ENCODE data around the gene BMPR1A. TPM values are rescaled to one million over a fixed set of nuclear protein-coding genes. Genes with fewer than 3 reads are reported as not detected.

The BMPR1A gene
- total RNA-seq, 1 donor: 71.7 TPM

DNA sequence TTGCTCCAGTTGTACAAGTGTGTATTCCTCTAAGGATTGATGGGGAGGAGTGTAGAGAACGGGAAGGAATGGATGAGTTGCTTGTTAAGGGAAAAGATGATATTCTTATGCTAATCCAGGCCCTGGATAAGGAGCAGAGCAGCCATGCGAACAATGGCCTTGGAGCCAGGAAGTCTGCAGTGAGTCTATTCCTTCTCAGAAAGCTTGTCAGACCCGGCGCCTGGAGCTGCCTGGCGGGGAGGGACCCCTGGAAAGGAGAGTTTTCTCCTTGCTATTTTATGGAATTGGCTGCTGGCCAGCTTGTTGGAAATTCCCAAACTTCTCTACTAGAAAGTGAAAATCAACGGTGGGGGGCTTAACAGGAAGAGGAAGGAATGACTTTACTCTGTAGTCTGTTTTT, 111.9 kb downstream of the BMPR1A start:
- Histone ChIP-seq H3K36me3 (ENCODE audit: insufficient read depth, low read length) (no peaks in the 10 kb centered on the region), H4K20me1 (ENCODE audit: insufficient read depth, low read length) (peaks cover 15% of the 10 kb centered on the region), H3K4me1 (ENCODE audit: insufficient read depth, low read length) (no peaks in the 10 kb centered on the region), H3K4me2 (ENCODE audit: insufficient read depth, low read length) (peak overlapping the region; percentile 27), H3K9me3 (ENCODE audit: low read depth, low read length) (no peaks in the 10 kb centered on the region), H3K79me2 (ENCODE audit: insufficient read depth, low read length) (peaks cover 9% of the 10 kb centered on the region), H3K27ac (ENCODE audit: low read depth, low read length) (no peak overlapping the region), H3K27me3 (ENCODE audit: insufficient read depth, low read length) (no peaks in the 10 kb centered on the region), H3K4me3 (ENCODE audit: insufficient read depth, low read length) (no peak overlapping the region), H2AFZ (ENCODE audit: low read length) (no peak overlapping the region)
- TF ChIP-seq, protein P1, sequence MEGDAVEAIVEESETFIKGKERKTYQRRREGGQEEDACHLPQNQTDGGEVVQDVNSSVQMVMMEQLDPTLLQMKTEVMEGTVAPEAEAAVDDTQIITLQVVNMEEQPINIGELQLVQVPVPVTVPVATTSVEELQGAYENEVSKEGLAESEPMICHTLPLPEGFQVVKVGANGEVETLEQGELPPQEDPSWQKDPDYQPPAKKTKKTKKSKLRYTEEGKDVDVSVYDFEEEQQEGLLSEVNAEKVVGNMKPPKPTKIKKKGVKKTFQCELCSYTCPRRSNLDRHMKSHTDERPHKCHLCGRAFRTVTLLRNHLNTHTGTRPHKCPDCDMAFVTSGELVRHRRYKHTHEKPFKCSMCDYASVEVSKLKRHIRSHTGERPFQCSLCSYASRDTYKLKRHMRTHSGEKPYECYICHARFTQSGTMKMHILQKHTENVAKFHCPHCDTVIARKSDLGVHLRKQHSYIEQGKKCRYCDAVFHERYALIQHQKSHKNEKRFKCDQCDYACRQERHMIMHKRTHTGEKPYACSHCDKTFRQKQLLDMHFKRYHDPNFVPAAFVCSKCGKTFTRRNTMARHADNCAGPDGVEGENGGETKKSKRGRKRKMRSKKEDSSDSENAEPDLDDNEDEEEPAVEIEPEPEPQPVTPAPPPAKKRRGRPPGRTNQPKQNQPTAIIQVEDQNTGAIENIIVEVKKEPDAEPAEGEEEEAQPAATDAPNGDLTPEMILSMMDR (IDR thresholded peaks at IDR 0.05; ENCODE audit: extremely low read depth, low read depth, low read length): no peak
- DNase-seq (ENCODE audit: insufficient read length, low spot score, missing footprints): no peak

DNA sequence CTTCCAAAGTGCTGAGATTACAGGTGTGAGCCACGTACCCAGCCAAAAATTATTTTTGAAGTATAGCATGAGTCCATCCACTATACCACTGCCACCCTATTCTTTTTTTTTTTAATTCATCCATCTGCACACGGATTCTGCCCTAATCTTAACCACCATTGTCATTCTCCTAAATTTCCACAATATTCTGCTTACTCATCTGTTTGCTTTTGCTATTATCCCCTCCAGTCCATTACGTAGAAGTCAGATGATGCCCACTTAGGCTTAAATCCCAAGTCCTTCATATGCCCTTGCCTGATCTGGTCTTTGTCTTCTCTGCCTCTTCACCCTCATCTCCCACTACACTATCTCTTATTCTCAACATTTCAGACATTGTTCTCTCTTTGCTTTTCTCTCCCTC, 114.3 kb downstream of the BMPR1A start:
- TF ChIP-seq, protein P1 (IDR thresholded peaks at IDR 0.05; ENCODE audit: extremely low read depth, low read depth, low read length): no peak
- no peak overlapping the region for H3K27ac ChIP-seq (ENCODE audit: low read depth, low read length)
- H3K9me3 ChIP-seq (ENCODE audit: low read depth, low read length): no peaks in the 10 kb centered on the region
- no peak overlapping the region for H3K4me2 ChIP-seq (ENCODE audit: insufficient read depth, low read length)
- no peaks in the 10 kb centered on the region for H3K27me3 ChIP-seq (ENCODE audit: insufficient read depth, low read length)
- H3K4me3 ChIP-seq (ENCODE audit: insufficient read depth, low read length): no peak overlapping the region
- no peaks in the 10 kb centered on the region for H3K4me1 ChIP-seq (ENCODE audit: insufficient read depth, low read length)
- H2AFZ ChIP-seq (ENCODE audit: low read length): no peak overlapping the region
- DNase-seq (ENCODE audit: insufficient read length, low spot score, missing footprints): no peak
- H3K79me2 ChIP-seq (ENCODE audit: insufficient read depth, low read length): peaks cover 9% of the 10 kb centered on the region
- peaks cover 15% of the 10 kb centered on the region for H4K20me1 ChIP-seq (ENCODE audit: insufficient read depth, low read length)
- no peaks in the 10 kb centered on the region for H3K36me3 ChIP-seq (ENCODE audit: insufficient read depth, low read length)

DNA sequence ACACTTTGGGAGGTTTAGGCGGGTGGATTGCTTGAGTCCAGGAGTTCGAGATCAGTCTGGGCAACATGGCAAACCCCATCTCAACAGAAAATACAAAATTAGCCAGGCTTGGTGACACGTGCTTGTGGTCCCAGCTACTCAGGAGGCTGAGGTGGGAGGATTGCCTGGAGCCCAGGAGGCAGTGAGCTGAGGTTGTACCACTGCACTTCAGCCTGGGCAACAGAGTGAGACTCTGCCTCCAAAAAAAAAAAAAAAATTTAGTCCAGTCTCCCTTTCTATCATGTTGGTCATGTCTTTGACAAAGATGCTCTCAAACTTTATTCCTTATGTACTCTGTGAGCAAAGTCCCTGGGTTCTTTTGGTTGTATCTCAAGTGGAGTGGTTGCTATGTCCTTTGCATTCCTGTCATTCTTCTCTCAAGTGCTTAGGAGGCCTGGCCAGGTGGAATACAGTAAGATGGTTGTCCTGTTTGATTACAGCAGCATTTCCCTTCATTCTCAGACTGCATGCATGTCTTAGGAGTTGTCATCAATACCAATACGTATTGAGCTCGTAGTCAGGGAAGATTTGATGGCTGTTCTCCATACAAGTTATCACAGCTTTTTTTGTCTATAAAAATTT, 115.3 kb downstream of the BMPR1A start:
- H2AFZ ChIP-seq (ENCODE audit: low read length): no peak overlapping the region
- no peak for DNase-seq (ENCODE audit: insufficient read length, low spot score, missing footprints)
- TF ChIP-seq, protein P1 (IDR thresholded peaks at IDR 0.05; ENCODE audit: extremely low read depth, low read depth, low read length): no peak
- no peak overlapping the region for H3K4me2 ChIP-seq (ENCODE audit: insufficient read depth, low read length)
- H3K9me3 ChIP-seq (ENCODE audit: low read depth, low read length): no peaks in the 10 kb centered on the region
- no peak overlapping the region for H3K4me3 ChIP-seq (ENCODE audit: insufficient read depth, low read length)
- no peaks in the 10 kb centered on the region for H3K27me3 ChIP-seq (ENCODE audit: insufficient read depth, low read length)
- H3K79me2 ChIP-seq (ENCODE audit: insufficient read depth, low read length): peaks cover 9% of the 10 kb centered on the region
- no peak overlapping the region for H3K27ac ChIP-seq (ENCODE audit: low read depth, low read length)
- H3K4me1 ChIP-seq (ENCODE audit: insufficient read depth, low read length): no peaks in the 10 kb centered on the region
- H4K20me1 ChIP-seq (ENCODE audit: insufficient read depth, low read length): peaks cover 15% of the 10 kb centered on the region
- peaks cover 5% of the 10 kb centered on the region for H3K36me3 ChIP-seq (ENCODE audit: insufficient read depth, low read length)

DNA sequence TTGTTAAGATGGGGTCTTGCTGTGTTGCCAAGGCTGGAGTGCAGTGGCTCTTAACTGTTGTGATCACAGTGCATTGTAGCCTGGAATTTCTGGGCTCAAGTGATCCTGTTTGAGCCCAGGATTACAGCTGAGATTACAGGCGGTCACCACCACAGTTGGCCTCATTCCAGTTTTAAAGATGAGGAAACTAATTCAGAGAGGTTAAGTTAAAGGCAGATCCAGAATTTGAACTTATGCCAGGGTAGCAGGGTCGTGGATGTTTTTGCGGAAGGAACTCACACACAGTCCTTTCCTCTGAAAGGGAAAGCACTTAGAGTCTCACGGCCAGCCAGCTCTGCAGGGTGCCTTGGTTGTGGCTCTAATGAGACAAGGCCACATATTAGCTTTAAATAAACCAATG, 116.3 kb downstream of the BMPR1A start:
- no peak overlapping the region for H3K27ac ChIP-seq (ENCODE audit: low read depth, low read length)
- H3K4me2 ChIP-seq (ENCODE audit: insufficient read depth, low read length): no peak overlapping the region
- TF ChIP-seq, protein P1 (IDR thresholded peaks at IDR 0.05; ENCODE audit: extremely low read depth, low read depth, low read length): no peak
- H3K79me2 ChIP-seq (ENCODE audit: insufficient read depth, low read length): peaks cover 9% of the 10 kb centered on the region
- H3K36me3 ChIP-seq (ENCODE audit: insufficient read depth, low read length): peaks cover 7% of the 10 kb centered on the region
- DNase-seq (ENCODE audit: insufficient read length, low spot score, missing footprints): no peak
- no peaks in the 10 kb centered on the region for H3K9me3 ChIP-seq (ENCODE audit: low read depth, low read length)
- H3K4me1 ChIP-seq (ENCODE audit: insufficient read depth, low read length): no peaks in the 10 kb centered on the region
- no peak overlapping the region for H3K4me3 ChIP-seq (ENCODE audit: insufficient read depth, low read length)
- no peak overlapping the region for H2AFZ ChIP-seq (ENCODE audit: low read length)
- peaks cover 15% of the 10 kb centered on the region for H4K20me1 ChIP-seq (ENCODE audit: insufficient read depth, low read length)
- no peaks in the 10 kb centered on the region for H3K27me3 ChIP-seq (ENCODE audit: insufficient read depth, low read length)
